ENCODE measurements around the gene ATP6V1G2. TPM values are rescaled to one million over a fixed set of nuclear protein-coding genes. Genes with fewer than 3 reads are reported as not detected.

Gene ATP6V1G2
- total and polyA plus RNA-seq, 2 of the 4 experiments (the other 2 are of a cell fraction), result 1.4 to 6.5 TPM

DNA sequence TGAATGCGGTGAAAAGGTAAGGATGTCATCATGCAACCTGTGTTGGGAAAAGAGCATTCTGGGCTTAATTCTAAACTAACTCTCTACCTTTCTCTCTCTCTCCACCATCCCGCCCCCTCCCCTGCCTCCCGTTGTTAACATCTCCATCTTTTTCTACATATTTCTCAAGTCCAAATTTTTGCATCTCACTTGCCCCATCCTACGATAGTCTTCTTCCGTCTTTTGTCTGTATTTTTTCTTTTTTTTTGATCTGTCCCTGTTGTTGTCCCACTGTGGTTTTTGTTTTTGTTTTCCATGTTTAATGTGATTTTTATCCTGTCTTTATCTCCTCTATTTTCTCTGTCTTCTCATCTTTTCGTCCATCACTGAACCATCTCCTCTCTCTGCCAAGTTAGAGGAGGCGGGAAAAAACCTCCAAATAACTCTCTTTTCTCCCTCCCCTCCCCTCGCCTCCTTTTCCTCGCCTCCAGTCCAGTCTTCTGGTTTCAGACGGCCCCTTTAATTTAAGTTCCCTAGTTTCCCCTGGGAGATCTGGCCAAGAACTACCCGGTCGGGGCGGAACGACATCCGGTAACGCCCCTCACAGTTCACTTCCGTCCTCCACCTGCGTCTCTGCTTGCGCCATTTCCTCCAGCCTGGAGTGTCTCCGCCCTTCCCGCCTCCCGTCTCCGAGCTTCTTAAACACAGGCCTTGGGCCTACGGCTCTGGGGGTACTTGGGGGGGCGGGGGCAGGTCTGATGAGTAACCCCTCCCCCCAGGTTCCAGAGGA lies 734 bp upstream of the ATP6V1G2 start, which contains the start of gene NFKBIL1:
TSS of gene NFKBIL1 (plus strand) at position 651 of the 769 bp plus-strand sequence. CDS start at position 738, 87 bp downstream.
- H3K36me3 ChIP-seq (ENCODE audit: control insufficient read depth, insufficient read depth, low read length), result peaks cover 11% of the 10 kb centered on the region
- dilution Hi-C loops (cut with HindIII; ENCODE audit: low sequenced_read_pairs, unreplicated experiment) (no loop called here), in situ Hi-C loops (cut with MboI; ENCODE audit: low sequenced_read_pairs) (loop anchor here (5.0 to 10.0 kb wide), 2 partner anchors 50 to 288 kb away; no protein-coding TSS in a partner anchor), intact Hi-C loops (cut with micrococcal nuclease) (loop anchor here (1.0 to 5.0 kb wide), 6 partner anchors 35 to 405 kb away; partner anchors contain the start of genes GPANK1, HSPA1B and LTB)
- peaks cover 6% of the 10 kb centered on the region for H3K9me1 ChIP-seq (ENCODE audit: insufficient read depth, low read length)
- H3K9ac ChIP-seq (ENCODE audit: low read depth, low read length), result peak within 1 kb of the TSS; percentile 81
- no peaks in the 10 kb centered on the region for H4K20me1 ChIP-seq (ENCODE audit: insufficient read depth, low read length)
- TF ChIP-seq RCOR1 (IDR thresholded peaks at IDR 0.05; ENCODE audit: insufficient replicate concordance, low read length) (no peak), RAD21 (IDR thresholded peaks at IDR 0.05; ENCODE audit: low read length) (no peak), MXI1 (IDR thresholded peaks at IDR 0.05; ENCODE audit: borderline replicate concordance, low read depth, low read length) (no peak), RFX5 (IDR thresholded peaks at IDR 0.05; ENCODE audit: low read depth, low read length) (no peak), SMC3 (IDR thresholded peaks at IDR 0.05; ENCODE audit: low read depth, low read length) (peak; percentile 9; the same call in 1 of the 2 replicates), CHD1 (IDR thresholded peaks at IDR 0.05; ENCODE audit: low read depth, low read length) (no peak), NFE2L2 (IDR thresholded peaks at IDR 0.05; ENCODE audit: low read depth, low read length) (no peak), FOS (IDR thresholded peaks at IDR 0.05; ENCODE audit: low read depth, low read length) (no peak), MAFK (IDR thresholded peaks at IDR 0.05; ENCODE audit: low read depth, low read length) (no peak), CEBPB (IDR thresholded peaks at IDR 0.05; ENCODE audit: low read depth, low read length) (peak; percentile 91), POLR2A (IDR thresholded peaks at IDR 0.05; ENCODE audit: low read depth, low read length) (peak; percentile 87), MAZ (IDR thresholded peaks at IDR 0.05; ENCODE audit: borderline replicate concordance, low read depth, low read length) (peak; percentile 85; the same call in 1 of the 2 replicates)
- TF ChIP-seq, protein P1, sequence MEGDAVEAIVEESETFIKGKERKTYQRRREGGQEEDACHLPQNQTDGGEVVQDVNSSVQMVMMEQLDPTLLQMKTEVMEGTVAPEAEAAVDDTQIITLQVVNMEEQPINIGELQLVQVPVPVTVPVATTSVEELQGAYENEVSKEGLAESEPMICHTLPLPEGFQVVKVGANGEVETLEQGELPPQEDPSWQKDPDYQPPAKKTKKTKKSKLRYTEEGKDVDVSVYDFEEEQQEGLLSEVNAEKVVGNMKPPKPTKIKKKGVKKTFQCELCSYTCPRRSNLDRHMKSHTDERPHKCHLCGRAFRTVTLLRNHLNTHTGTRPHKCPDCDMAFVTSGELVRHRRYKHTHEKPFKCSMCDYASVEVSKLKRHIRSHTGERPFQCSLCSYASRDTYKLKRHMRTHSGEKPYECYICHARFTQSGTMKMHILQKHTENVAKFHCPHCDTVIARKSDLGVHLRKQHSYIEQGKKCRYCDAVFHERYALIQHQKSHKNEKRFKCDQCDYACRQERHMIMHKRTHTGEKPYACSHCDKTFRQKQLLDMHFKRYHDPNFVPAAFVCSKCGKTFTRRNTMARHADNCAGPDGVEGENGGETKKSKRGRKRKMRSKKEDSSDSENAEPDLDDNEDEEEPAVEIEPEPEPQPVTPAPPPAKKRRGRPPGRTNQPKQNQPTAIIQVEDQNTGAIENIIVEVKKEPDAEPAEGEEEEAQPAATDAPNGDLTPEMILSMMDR (conservative IDR thresholded peaks at IDR 0.05; ENCODE audit: low read depth, low read length), result no peak
- no peaks in the 10 kb centered on the region for H3K9me3 ChIP-seq (ENCODE audit: control insufficient read depth, insufficient read depth, low read length)
- peak within 1 kb of the TSS; percentile 84 for H2BK5ac ChIP-seq (ENCODE audit: low read depth, low read length, poor library complexity, severe bottlenecking)
- CTCF ChIA-PET, result interaction anchor here (0.6 to 2.4 kb wide), 11 partner anchors 13 to 192 kb away, joined by 3 to 15 read pairs (median 4); partner anchors contain the start of genes LST1 and NCR3
- peak within 1 kb of the TSS; percentile 88 for H2AFZ ChIP-seq (replicated peaks; ENCODE audit: low read length, poor library complexity)
- 0% methylated on average over 5 of the region's 25 CpGs; no CpG with 5 or more reads in 1 of the 2 experiments for WGBS, 2 experiments (ENCODE audit: extremely low coverage in 2 of 2, insufficient read length in 1 of 2)
- H2AK9ac ChIP-seq (replicated peaks; ENCODE audit: low read depth, low read length, poor library complexity), result peak within 1 kb of the TSS; percentile 97
- ATAC-seq (ENCODE audit: low read depth) (peak; percentile 81), DNase-seq (peak; percentile 98)
- H3K23ac ChIP-seq (ENCODE audit: low read depth, low read length), result peak within 1 kb of the TSS; percentile 93
- H3K18ac ChIP-seq (ENCODE audit: low read depth, low read length), result no peak within 1 kb of the TSS; the same call in 1 of the 2 replicates
- H3K4me3 ChIP-seq (ENCODE audit: insufficient read depth, low read depth, low read length), result peak within 1 kb of the TSS; percentile 45
- no peaks in the 10 kb centered on the region for H3K27me3 ChIP-seq (ENCODE audit: control insufficient read depth, insufficient read depth, low read length)
- POLR2A ChIA-PET (ENCODE audit: unreplicated experiment), result interaction anchor here (0.6 to 1.1 kb wide), 7 partner anchors 34 to 574 kb away, joined by 3 to 13 read pairs (median 7); no protein-coding TSS in a partner anchor
- peaks cover 6% of the 10 kb centered on the region for H3K4me1 ChIP-seq (ENCODE audit: control insufficient read depth, insufficient read depth, low read length)
- H4K8ac ChIP-seq (ENCODE audit: low read depth in 2 of 2, low read length in 2 of 2), result peak within 1 kb of the TSS; percentile 91 to 98
- peak within 1 kb of the TSS; percentile 74 for H3K27ac ChIP-seq (ENCODE audit: insufficient read depth, low read length)
- peak within 1 kb of the TSS; percentile 88 for H3K4me2 ChIP-seq (ENCODE audit: low read depth, low read length)
- no peak within 1 kb of the TSS for H2BK20ac ChIP-seq (ENCODE audit: low read depth, low read length)
- no peak within 1 kb of the TSS for H2BK15ac ChIP-seq (ENCODE audit: low read depth, low read length)
- peak within 1 kb of the TSS; percentile 87 for H3K4ac ChIP-seq (ENCODE audit: low read depth, low read length)
- peak within 1 kb of the TSS; percentile 48 for H4K91ac ChIP-seq (ENCODE audit: insufficient read depth, low read depth, low read length)
- H2AK5ac ChIP-seq (ENCODE audit: low read depth, low read length), result peak within 1 kb of the TSS; percentile 92
- peaks cover 8 to 36% of the 10 kb centered on the region in 2 experiments; a peak in 3 of 4 replicates for H3K79me1 ChIP-seq (ENCODE audit: low read depth in 1 of 2, low read length in 2 of 2)
- peak within 1 kb of the TSS; percentile 90 for H3K56ac ChIP-seq (ENCODE audit: extremely low read depth, insufficient read depth, low read length)
- peak within 1 kb of the TSS; percentile 27; the same call in 1 of the 2 replicates for H2BK120ac ChIP-seq (ENCODE audit: low read depth, low read length)
- peak within 1 kb of the TSS; percentile 90 for H3K14ac ChIP-seq (replicated peaks; ENCODE audit: low read depth, low read length)
- H4K5ac ChIP-seq (ENCODE audit: low read depth, low read length), result peak within 1 kb of the TSS; percentile 89
- BruUV-seq (replicated peaks), result no TSS peak
